PC-3 (cell line): ENCODE results near the gene TMEM184B.

Experiments
- CTCF ChIP-seq: fragments of 300-600 bp; sonication (generic); conservative IDR thresholded peaks from 2 replicates; pipeline ENCODE4 v1.5.1; 2017; ENCODE audit warnings: antibody characterized with exemption, low read depth, mild to moderate bottlenecking, low read length
- EZH2 ChIP-seq: fragments of 300-600 bp; sonication (generic); IDR thresholded peaks from one replicate; pipeline ENCODE4 v1.6.1; 2017; ENCODE audit warnings: antibody characterized with exemption, mild to moderate bottlenecking, low read length; ENCODE audit not compliant: unreplicated experiment
- EZH2phosphoT487 ChIP-seq: fragments of 300-600 bp; sonication (generic); IDR thresholded peaks from 2 replicates; pipeline ENCODE4 v1.6.1; 2018; ENCODE audit warnings: mild to moderate bottlenecking, antibody characterized with exemption, low read length, borderline replicate concordance

- TF ChIP-seq CTCF: no peak
- no peak for TF ChIP-seq EZH2phosphoT487
- no peak for TF ChIP-seq EZH2
Measured at GRCh38 chr22:38215156-38216038, 57.4 kb downstream of the TMEM184B start.
